NCI-H187 (cell line): Measurements from ENCODE around the gene DGKD.

ENCODE experiments used
- DNase-seq, 2 experiments: peaks; one replicate each; lab custom pipeline; 2025; lab: John Stamatoyannopoulos, UW

Gene DGKD

DNA sequence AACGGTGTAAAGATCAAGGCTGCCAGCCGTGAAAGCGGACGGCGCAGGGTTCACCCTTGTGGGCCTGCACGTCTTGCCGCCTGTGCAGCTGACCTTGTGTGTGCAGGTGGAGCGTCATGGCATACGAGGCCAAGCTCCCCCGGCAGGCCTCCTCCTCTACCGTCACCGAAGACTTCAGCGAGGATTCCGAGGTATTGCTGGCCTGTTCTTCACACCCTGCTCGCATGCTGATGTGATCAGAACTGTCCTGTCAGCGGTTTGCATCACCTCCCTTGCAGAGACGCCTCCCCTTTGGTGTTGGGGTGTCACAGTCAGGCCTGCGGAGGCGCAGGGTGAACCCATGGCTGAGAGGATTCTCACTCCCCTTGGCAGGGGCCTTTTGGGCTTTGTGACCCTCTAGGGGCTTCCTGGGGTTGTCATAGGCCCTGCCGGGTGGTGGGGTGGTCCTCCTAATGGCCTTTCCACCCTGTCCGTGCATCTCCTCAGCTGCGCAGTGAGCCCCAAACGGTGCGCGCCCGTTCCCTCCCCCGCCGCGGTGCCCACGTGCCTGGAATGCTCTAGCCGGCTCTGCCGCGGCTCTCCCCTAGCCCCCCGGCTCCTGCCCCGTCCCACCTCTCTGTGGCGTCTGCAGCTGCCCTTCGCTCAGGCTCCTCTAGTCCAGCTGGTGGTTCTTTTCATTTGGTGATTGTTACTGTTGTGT is 92.5 kb downstream of the DGKD start:
- DNase-seq: no peak

DNA sequence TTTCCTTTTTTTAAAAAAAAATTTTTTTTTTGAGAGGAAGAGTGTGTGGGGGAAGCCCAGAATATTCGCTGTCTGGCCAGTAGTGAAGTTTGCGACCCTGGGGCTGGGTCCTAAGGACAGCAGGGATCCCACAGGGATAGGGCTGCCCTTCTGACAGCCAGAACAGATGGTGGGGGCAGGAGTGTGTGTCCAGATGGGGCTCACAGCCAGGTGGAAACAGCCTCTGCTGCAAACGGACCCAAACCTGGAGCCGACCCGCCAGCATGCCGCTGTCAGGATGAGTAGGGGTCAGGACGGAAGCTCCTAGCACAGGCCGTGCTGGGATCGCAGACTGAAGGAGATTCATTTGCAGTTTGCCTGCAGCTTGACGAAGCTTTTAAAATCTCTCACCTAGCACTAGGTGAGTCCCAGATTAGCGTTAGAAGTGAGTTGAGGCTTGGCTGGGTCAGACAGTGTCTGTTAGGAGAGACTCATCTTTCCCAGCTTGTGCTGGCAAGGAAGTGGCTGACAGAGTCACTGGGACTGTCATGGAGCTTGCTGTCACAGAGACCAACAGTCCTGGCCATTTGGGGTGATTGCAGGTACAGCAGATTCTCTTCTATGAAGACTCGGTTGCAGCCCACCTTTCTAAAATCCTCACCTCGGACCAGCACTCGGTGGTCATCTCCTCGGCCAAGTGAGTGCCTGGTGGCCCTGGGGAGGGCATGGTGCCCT is 93.4 kb downstream of the DGKD start:
- no peak for DNase-seq

DNA sequence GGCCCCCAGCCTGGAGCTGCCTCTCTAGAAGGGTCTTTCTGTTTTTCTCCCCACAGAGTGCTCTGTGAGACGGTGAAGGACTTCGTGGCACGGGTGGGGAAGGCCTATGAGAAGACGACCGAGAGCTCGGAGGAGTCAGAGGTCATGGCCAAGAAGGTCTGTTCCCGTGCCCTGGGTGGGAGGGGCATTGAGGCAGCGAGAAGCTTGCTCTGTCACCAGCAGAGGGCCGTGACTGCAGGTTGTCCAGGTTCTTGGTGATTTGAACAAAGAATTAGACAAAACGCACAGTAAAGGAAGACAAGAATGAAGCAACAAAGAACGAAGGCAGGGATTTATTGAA is 93.9 kb downstream of the DGKD start:
- DNase-seq: no peak

DNA sequence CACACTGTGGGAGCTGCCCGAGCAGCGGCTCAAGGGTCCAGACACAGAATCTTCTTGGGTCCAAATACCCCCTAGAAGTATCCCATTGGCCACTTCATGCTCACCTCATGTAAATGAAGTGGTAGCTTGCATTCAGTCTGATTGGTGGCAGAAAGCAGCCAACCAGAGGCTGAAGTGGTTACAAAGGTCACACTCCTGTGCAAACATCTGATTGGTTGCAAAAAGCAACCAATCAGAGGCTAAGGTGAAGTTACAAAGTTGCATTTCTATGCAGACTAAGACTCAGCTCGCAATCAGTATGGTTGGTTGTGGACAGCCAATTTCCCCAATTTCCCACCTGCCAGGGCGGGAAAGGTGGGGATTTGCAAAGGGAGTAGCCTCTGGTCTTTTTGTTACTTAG is 94.3 kb downstream of the DGKD start:
- no peak for DNase-seq

- DNase-seq: no peak
Observed at GRCh38 chr2:233449081-233449901, 95.0 kb downstream of the DGKD start.

GRCh38 chr2:233449921-233450863 is 95.9 kb downstream of the DGKD start:
- DNase-seq: no peak

DNA sequence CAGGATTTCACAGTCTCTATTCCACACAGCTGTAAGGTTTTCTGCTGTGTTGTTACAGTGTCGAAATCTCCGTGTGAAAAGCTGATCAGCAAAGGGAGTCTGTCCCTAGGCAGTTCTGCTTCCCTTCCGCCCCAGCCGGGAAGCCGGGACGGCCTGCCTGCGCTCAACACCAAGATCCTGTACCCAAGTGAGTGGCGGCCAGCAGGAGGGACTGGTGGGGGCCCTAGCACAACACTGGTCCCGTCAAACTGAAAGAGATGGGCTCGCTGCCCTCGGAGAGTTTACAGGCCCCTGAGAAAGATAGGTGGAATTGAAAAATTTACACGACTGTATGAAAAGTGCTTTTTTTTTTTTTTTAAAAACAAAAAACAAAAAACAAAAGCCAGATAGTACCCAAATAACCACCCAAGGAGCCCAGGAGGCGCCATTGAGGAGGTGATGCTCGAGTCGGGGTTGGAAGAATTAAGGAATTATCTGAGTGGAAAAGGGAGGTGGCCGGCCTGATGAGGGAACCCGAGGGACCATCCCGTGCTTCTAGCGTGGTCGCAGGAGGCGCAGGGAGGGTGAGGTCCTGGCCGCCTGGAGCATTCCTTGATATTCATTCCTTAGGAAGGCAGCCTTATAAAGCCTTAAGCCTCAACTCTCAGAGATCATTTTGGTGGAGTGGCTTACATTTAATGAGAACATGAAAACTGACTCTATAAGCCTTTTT is 96.7 kb downstream of the DGKD start:
- no peak for DNase-seq

DNA sequence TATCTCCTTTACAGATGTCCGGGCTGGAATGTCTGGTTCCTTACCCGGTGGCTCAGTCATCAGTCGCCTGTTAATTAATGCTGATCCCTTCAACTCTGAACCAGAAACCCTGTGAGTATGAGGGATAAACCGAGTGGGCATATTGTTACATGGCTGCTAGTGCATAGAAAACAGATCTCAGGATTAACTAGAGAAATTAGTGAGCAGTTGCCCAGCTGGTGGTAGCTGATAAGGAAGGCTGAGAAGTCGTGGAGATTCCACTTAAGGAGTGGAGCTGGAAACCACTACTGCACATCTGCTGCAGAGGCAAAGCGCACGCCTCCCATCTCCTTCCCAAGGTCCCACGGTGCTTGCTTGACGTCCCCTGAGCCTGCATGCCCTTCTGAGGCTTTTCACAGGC is 97.7 kb downstream of the DGKD start:
- no peak for DNase-seq

DNA sequence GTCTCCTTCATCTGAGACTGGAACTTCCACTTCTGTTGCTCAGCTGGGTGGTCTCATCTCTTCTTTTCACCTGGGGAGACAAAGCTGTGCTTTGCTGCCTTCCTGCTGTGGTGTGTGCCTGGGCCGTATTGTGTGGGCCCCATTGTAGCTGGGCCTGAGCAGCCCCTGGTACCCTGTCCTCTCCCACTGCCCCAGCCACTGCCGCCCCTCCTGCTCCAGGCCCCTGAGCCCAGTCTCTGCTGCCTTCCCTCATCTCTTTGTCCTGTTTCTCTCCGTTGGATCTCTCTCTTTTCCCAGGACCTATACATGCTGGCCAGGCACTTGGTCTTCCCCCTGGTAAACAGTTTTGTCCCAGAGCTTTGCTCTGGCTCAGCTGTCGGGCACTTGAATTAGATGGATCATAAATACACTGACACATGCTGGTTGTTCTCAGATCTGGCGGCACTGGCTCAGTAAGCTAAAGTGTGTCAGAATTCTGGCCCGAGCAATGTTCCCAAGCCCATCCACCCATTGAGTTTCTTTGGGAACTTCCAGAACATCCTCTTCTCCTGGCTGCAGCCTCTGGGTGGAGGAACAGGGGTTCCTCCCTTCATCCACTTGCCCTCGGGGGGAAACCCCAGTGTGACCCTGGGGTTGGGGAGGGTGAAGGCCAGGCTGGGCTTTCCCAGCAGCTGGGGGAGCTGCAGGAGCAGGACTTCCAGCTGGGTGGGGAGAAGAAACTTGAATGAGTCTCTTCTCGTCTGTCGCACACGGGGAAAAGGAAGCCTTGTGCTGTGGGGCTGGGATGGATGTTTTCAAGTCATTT is 99.0 kb downstream of the DGKD start:
- no peak for DNase-seq

DNA sequence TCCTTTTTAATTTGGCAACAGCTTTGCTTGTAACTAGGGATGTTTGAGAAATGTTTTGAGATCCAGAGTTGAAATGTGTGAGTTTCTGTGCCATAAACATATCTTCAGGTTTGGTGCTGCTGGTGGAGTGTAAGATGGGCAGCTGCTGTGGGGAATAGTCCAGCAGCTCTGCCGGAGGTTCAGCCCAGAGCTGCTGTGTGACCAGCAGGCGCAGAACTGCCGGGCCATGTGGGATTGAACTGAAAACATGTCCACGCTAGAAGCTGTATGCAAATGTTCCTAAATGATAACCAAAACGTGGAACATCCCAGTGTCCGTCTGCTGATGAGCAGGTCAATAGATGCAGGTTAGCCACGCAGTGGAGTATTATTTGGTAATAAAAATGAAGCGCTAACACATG is 99.6 kb downstream of the DGKD start:
- no peak for DNase-seq

DNA sequence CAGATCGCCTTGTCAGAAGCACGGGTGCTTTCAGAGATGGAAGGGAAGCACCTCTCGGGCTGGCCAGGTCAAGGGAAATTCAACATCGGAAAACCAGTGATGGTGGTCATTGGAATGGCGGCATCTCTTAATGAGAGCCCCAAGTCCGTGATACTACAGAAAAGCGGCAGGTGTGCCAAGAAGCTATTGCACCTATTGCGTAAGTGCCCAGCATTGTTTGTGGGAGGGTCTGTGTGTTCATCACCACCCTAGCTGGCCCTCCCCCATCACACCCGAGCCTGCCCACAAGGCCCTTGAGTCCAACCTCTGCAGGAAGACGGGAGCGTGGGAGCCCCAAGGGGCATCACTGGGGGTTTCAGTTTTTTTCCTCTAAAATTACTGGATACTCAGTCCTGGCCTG is 100.7 kb downstream of the DGKD start:
- DNase-seq: no peak

DNA sequence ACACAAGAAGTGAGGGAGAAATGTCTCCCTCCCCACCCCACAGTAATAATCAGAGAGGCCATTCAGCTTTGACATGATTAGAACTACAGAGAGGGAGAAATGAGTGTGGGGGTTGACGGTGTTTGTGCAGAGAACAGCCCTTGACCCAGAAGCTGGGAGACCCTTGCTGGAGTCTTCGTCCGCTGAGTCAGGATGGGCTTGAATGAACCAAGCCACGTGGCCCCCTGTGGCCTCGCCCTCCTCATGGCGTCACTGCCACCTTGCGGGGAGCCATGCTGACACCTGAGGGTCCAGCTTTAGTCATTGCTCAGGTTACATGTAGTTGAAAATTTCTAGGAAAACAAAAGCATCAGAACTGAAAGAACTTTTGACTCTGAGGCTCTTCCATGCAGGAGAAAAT is 101.2 kb downstream of the DGKD start:
- no peak for DNase-seq

DNA sequence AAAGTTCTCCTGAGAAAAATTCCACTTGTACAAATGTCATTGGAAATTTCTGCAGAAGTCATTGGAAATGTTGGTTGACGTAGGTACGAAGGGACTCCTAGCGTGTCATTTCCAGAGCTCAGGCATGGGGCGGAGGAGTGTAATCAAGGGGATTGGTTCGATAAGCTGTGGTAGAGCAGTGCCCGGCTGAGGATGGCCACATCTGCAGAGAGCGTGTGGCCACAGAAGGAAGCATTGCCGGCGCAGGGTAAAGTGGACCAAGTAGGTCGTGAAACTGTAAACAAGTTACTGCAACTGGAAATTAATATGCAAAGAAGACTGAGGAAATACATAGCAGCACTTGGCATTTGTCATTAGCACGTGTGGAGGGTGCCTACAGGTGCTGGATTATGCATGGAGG is 101.8 kb downstream of the DGKD start:
- no peak for DNase-seq

DNA sequence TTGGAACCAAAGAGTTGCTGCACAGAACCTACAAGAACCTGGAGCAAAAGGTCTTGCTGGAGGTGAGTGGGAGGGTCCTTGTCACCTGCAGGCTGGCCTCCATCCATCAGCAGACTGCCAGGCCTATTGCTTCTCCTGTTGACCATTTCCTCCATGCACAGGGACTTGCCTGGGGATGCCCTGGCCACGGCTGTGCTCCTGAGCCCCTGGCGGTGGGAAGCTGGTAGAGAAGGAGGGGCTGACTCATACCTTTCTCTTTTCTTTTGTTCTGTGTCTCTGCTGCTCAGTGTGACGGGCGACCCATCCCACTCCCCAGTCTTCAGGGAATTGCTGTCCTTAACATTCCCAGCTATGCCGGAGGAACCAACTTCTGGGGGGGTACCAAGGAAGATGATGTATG is 102.6 kb downstream of the DGKD start:
- no peak for DNase-seq

DNA sequence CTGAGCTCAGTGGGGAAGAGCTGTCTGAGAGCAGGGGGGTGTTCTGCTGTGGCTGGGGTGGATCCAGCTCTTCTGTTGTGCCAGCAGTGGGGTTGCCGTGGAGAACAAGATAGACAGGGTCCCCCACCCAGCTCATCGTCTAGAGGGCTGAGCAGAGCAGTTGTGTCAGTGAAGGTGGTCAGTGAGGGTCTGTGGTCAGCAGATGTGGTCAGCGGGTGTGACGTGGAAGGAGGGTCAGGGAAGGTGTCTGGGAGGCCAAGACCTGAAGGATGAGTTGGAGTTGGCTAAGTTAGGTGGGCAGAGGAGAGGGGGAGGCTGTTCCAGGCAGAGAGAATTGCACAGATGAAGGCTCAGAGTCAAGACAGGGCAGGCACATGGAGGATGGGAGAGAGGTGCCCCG is 103.1 kb downstream of the DGKD start:
- no peak for DNase-seq

DNA sequence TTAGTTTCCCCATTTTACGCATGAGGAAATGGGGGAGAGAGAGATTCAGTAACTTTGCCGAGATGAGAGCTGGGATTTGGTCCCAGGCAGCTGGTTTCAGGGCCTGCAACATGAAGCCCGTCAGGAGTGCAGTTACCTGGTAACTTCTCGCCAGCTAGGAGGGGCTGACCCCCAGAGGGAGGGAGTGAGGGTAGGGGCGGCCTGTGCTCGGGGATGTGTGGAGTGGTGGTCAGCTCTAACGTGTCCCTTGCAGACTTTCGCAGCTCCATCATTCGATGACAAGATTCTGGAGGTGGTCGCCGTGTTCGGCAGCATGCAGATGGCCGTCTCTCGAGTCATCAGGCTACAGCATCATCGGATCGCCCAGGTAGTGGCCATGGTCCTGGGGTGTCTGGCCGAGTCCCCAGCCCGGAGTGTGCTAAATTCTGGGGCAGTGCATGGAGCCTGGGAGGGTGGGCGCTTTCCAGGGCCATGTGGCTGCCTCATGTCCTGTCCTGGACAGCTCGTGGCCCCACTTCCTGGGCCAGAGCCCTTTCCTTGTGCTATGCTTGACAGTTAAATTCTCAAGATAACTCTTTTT is 103.8 kb downstream of the DGKD start:
- DNase-seq: no peak

GRCh38 chr2:233458826-233459225 is 104.5 kb downstream of the DGKD start:
- no peak for DNase-seq

DNA sequence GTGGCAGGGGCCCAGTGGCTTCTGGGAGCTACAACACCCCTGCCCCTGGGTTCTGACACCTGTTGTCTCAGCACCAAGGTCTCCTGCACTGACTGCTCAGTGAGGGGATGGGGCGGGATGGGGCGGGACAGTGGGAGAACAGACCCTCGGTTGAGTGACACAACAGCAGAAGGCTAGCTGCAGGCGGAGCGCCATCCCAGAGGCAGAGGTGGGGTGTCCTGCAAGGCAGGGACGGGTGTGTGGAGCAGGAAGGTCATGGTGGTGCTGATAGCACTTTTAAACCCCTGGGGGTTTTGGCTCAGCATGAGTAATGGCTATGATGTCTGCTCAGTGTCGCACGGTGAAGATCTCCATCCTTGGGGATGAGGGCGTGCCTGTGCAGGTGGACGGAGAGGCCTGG is 105.1 kb downstream of the DGKD start:
- DNase-seq: no peak

- no peak for DNase-seq
Observed at GRCh38 chr2:233460726-233461441, 106.6 kb downstream of the DGKD start.
